ENCODE data around the gene SGSM1. TPM values are rescaled to one million over a fixed set of nuclear protein-coding genes. Genes with fewer than 3 reads are reported as not detected.

The SGSM1 gene
- total RNA-seq, 1 experiment from 2014 or later: 4.3 TPM

DNA sequence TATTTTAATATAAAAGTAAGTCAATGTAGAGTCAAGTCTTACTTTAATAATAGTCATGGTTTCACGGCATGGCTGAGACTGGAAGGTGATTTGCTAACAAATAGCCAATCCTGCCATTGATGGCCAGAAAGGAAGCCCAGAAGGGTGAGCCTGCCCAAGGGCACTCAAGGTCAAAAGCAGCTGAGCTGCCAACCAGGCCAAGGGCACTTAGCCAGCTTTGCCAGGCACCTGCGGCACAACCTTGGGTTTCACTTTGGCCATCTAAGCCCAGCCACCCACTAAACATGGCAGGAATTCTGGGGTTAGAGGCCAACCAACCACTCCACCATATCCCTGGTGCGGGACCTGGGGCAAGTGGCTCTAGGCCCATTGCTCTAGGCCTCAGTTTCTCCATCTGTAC lies 136.3 kb downstream of the SGSM1 start:
- Histone ChIP-seq H3K79me1 (ENCODE audit: insufficient read depth, low read depth, low read length, poor library complexity, severe bottlenecking) (no peaks in the 10 kb centered on the region), H3K79me2 (ENCODE audit: insufficient read depth, low read length) (no peaks in the 10 kb centered on the region), H2BK15ac (ENCODE audit: low read depth, low read length) (no peak overlapping the region), H3K4me1 (ENCODE audit: insufficient read depth, low read length) (no peaks in the 10 kb centered on the region), H2BK20ac (ENCODE audit: low read depth, low read length, poor library complexity, severe bottlenecking) (no peak overlapping the region), H2BK5ac (ENCODE audit: insufficient read length, low read length) (no peak overlapping the region), H2BK12ac (ENCODE audit: insufficient read length, low read depth, low read length) (no peak overlapping the region), H4K91ac (ENCODE audit: insufficient read length, low read depth, low read length) (no peak overlapping the region), H3K4ac (ENCODE audit: low read depth, low read length) (no peak overlapping the region), H4K20me1 (ENCODE audit: control insufficient read depth, insufficient read depth, insufficient read length) (no peaks in the 10 kb centered on the region), H2AFZ (ENCODE audit: low read length) (no peak overlapping the region), H3T11ph (ENCODE audit: low read length) (no peak overlapping the region), H3K9me3 (ENCODE audit: control insufficient read depth, low read depth, low read length) (no peaks in the 10 kb centered on the region), H3K4me2 (ENCODE audit: insufficient read depth, insufficient read length, low read length) (no peak overlapping the region), H2AK5ac (ENCODE audit: insufficient read length, low read length) (no peak overlapping the region), H2BK120ac (ENCODE audit: low read depth, low read length, poor library complexity, severe bottlenecking) (no peak overlapping the region), H3K56ac (ENCODE audit: insufficient read length, low read depth, low read length) (no peak overlapping the region), H3K27ac (ENCODE audit: insufficient read length, low read depth, low read length) (no peak overlapping the region), H3K18ac (ENCODE audit: insufficient read length, low read depth, low read length) (no peak overlapping the region), H4K5ac (ENCODE audit: insufficient read length, low read depth, low read length) (no peak overlapping the region), H3K23ac (ENCODE audit: insufficient read length, low read depth, low read length) (no peak overlapping the region), H3K9ac (ENCODE audit: extremely low read depth, insufficient read length, low read length) (no peak overlapping the region), H3K23me2 (ENCODE audit: insufficient read length, low read depth, low read length, poor library complexity, severe bottlenecking) (no peaks in the 10 kb centered on the region), H3K27me3 (ENCODE audit: insufficient read depth, low read length) (no peaks in the 10 kb centered on the region), H3K14ac (ENCODE audit: insufficient read depth, low read length) (no peak overlapping the region), H4K8ac (replicated peaks; ENCODE audit: insufficient read length, low read depth, low read length) (no peak overlapping the region)
- H3K4me3 Mint-ChIP-seq: no peak overlapping the region
- no peaks in the 10 kb centered on the region; a peak in 2 of 5 replicates for H3K9me3 Mint-ChIP-seq
- no peaks in the 10 kb centered on the region; the same call in 1 of the 2 replicates for H3K27me3 Mint-ChIP-seq (ENCODE audit: low read depth)
- H3K4me1 Mint-ChIP-seq: peaks cover 5% of the 10 kb centered on the region in 2 experiments
- H3K36me3 Mint-ChIP-seq (ENCODE audit: insufficient read depth in 1 of 3, low read depth in 3 of 3): no peaks in the 10 kb centered on the region
- WGBS (ENCODE audit: extremely low coverage, insufficient read length, low lambda C conversion rate): no CpG with 5 or more reads among the region's 3 CpGs
- DNase-seq: no peak
- H3K27ac Mint-ChIP-seq: no peak overlapping the region; a peak in 1 of 7 replicates
- TF ChIP-seq CTCF (conservative IDR thresholded peaks at IDR 0.05): no peak
